GM21825 (cell line): ENCODE measurements around the gene MRPL23.

Source experiments
- ATAC-seq: cut with Tn5 transposase; IDR thresholded peaks from one replicate; pipeline ENCODE4 v1.9.1; 2021; ENCODE audit warnings: mild to moderate bottlenecking, moderate library complexity; ENCODE audit not compliant: unreplicated experiment

The MRPL23 gene

GRCh38 chr11:1920909-1921573, 26.1 kb upstream of the MRPL23 start:
- ATAC-seq: no peak

- no peak for ATAC-seq
Measured at GRCh38 chr11:1921574-1922141, 25.5 kb upstream of the MRPL23 start.

GRCh38 chr11:1922481-1923081, 24.6 kb upstream of the MRPL23 start:
- ATAC-seq: no peak

- ATAC-seq: no peak
Measured at GRCh38 chr11:1923201-1923956, 23.8 kb upstream of the MRPL23 start.

GRCh38 chr11:1924181-1924580, 23.0 kb upstream of the MRPL23 start:
- no peak for ATAC-seq

GRCh38 chr11:1924646-1925372, 22.3 kb upstream of the MRPL23 start:
- no peak for ATAC-seq

- no peak for ATAC-seq
Measured at GRCh38 chr11:1925373-1926155, 21.6 kb upstream of the MRPL23 start.

GRCh38 chr11:1926156-1927025, 20.7 kb upstream of the MRPL23 start:
- no peak for ATAC-seq

GRCh38 chr11:1927026-1927847, 19.9 kb upstream of the MRPL23 start:
- ATAC-seq: no peak

- no peak for ATAC-seq
Measured at GRCh38 chr11:1927848-1928469, 19.2 kb upstream of the MRPL23 start.

- ATAC-seq: no peak
Measured at GRCh38 chr11:1928470-1928890, 18.7 kb upstream of the MRPL23 start.

GRCh38 chr11:1928891-1929541, 18.1 kb upstream of the MRPL23 start:
- no peak for ATAC-seq

GRCh38 chr11:1929621-1930461, 17.3 kb upstream of the MRPL23 start:
- ATAC-seq: no peak

GRCh38 chr11:1930462-1930830, 16.7 kb upstream of the MRPL23 start:
- ATAC-seq: no peak

- ATAC-seq: no peak
Measured at GRCh38 chr11:1931341-1932104, 15.6 kb upstream of the MRPL23 start.

- ATAC-seq: no peak
Measured at GRCh38 chr11:1932105-1932480, 15.0 kb upstream of the MRPL23 start.
